Right lobe of liver (tissue), 4 donors: ENCODE results near the gene SLC16A10.

Experiments used
- CTCF ChIP-seq, 4 donors: fragments of 200-600 bp in 3 of 4; fragments of 450-650 bp in 1 of 4; IDR thresholded peaks; one replicate each; pipeline versions ENCODE4 v1.5.1 to v1.8.0; 2016 to 2022; ENCODE audit warnings: antibody characterized with exemption in 4 of 4, mild to moderate bottlenecking in 2 of 4
- POLR2A ChIP-seq: fragments of 450-650 bp; IDR thresholded peaks from one replicate; pipeline ENCODE4 v1.6.1; 2017; ENCODE audit warnings: antibody characterized with exemption, mild to moderate bottlenecking
- donor health status: DM: no; HTN: no; CAD: no.
- donor health status: DM: no; HTN: no; CAD: no.
- donor health status: DM: no; HTN: yes; CAD: no.

- TF ChIP-seq CTCF (IDR thresholded peaks at IDR 0.05) (no peak), POLR2A (no peak)
Measured at GRCh38 chr6:111150577-111150976, 63.3 kb downstream of the SLC16A10 start.
